Liver (tissue), 3 donors: ENCODE measurements around the gene VPS26A.

ENCODE experiments used
- EGR1 ChIP-seq, 2 donors: IDR thresholded peaks; 2 replicates each; pipeline ENCODE4 v1.6.1; 2016 to 2018; ENCODE audit warnings: antibody characterized with exemption in 2 of 2, low read depth in 2 of 2
- FOXA1 ChIP-seq: IDR thresholded peaks from 2 replicates; pipeline ENCODE4 v1.6.1; 2016; ENCODE audit warnings: antibody characterized with exemption
- GABPA ChIP-seq, 2 donors: IDR thresholded peaks in 1 of 2; conservative IDR thresholded peaks in 1 of 2; 2 replicates each; pipeline ENCODE4 v1.6.1; 2016; ENCODE audit warnings: antibody characterized with exemption in 2 of 2, mild to moderate bottlenecking in 1 of 2, moderate library complexity in 1 of 2
- HNF4G ChIP-seq: IDR thresholded peaks from 2 replicates; pipeline ENCODE4 v1.6.1; 2016; ENCODE audit warnings: antibody characterized with exemption
- RAD21 ChIP-seq, 2 donors: IDR thresholded peaks; 2 replicates each; pipeline ENCODE4 v1.6.1; 2016; ENCODE audit warnings: antibody characterized with exemption in 2 of 2, mild to moderate bottlenecking in 2 of 2
- RXRA ChIP-seq, 2 donors: IDR thresholded peaks; 2 replicates each; pipeline ENCODE4 v1.6.1; 2017 to 2018; ENCODE audit warnings: antibody characterized with exemption in 2 of 2, mild to moderate bottlenecking in 1 of 2
- SP1 ChIP-seq: IDR thresholded peaks from 2 replicates; pipeline ENCODE4 v1.6.1; 2018; ENCODE audit warnings: antibody characterized with exemption, mild to moderate bottlenecking
- TAF1 ChIP-seq: conservative IDR thresholded peaks from 2 replicates; pipeline ENCODE4 v1.6.1; 2016; ENCODE audit warnings: antibody characterized with exemption, mild to moderate bottlenecking
- YY1 ChIP-seq: IDR thresholded peaks from 2 replicates; pipeline ENCODE4 v1.6.1; 2016; ENCODE audit warnings: antibody characterized with exemption, mild to moderate bottlenecking
- TF ChIP-seq, protein P1 (sequence below): fragments of 150-350 bp; IDR thresholded peaks from 2 replicates; pipeline ENCODE4 v1.5.1; 2017; ENCODE audit warnings: improper control_type of control experiment, low read depth, low read length; ENCODE audit not compliant: missing input control
- TF ChIP-seq, protein P2 (sequence below): IDR thresholded peaks from 2 replicates; pipeline ENCODE4 v1.6.1; 2016; ENCODE audit warnings: antibody characterized with exemption, mild to moderate bottlenecking
- TF ChIP-seq, protein P3 (sequence below): IDR thresholded peaks from 2 replicates; pipeline ENCODE4 v1.6.1; 2016; ENCODE audit warnings: antibody characterized with exemption
- TF ChIP-seq, protein P4 (sequence below): IDR thresholded peaks from 2 replicates; pipeline ENCODE4 v1.6.1; 2016; ENCODE audit warnings: antibody characterized with exemption
- donor health status: healthy.
- donor health status: healthy.

DNA sequence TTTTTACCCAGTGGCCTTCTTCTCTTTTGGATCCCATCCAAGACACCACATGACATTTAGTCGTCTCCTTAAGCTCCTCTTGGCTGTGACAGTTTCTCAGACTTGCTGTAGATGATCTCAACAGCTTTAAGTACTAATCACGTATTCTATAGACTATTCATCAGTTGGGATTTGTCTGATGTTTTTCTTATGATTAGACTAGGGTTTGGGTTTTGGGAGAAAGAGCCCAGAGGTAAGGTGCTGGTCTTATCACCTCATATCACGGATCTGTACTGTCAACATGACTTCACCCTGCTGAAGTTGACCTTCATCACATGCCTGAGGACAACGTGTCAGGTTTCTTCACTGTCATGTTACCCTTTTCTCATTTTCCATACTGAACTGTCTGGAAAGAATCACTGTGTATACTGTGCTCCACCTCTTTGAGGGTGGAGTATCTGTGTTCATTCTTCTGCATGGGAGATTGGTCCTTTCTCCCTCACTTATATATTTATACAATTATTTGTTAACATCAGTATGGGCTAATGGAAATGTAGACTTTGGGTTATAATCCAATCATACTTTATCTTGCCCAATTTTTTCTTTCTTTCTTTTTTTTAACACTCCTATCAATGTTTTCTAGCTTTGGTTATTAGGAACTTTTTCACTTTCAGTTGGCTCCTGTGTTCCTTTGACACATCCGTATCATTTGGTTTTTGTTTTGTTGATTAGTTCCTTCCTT, 89.8 kb downstream of the VPS26A start:
- TF ChIP-seq, protein P1, sequence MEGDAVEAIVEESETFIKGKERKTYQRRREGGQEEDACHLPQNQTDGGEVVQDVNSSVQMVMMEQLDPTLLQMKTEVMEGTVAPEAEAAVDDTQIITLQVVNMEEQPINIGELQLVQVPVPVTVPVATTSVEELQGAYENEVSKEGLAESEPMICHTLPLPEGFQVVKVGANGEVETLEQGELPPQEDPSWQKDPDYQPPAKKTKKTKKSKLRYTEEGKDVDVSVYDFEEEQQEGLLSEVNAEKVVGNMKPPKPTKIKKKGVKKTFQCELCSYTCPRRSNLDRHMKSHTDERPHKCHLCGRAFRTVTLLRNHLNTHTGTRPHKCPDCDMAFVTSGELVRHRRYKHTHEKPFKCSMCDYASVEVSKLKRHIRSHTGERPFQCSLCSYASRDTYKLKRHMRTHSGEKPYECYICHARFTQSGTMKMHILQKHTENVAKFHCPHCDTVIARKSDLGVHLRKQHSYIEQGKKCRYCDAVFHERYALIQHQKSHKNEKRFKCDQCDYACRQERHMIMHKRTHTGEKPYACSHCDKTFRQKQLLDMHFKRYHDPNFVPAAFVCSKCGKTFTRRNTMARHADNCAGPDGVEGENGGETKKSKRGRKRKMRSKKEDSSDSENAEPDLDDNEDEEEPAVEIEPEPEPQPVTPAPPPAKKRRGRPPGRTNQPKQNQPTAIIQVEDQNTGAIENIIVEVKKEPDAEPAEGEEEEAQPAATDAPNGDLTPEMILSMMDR: no peak
- TF ChIP-seq, protein P2, sequence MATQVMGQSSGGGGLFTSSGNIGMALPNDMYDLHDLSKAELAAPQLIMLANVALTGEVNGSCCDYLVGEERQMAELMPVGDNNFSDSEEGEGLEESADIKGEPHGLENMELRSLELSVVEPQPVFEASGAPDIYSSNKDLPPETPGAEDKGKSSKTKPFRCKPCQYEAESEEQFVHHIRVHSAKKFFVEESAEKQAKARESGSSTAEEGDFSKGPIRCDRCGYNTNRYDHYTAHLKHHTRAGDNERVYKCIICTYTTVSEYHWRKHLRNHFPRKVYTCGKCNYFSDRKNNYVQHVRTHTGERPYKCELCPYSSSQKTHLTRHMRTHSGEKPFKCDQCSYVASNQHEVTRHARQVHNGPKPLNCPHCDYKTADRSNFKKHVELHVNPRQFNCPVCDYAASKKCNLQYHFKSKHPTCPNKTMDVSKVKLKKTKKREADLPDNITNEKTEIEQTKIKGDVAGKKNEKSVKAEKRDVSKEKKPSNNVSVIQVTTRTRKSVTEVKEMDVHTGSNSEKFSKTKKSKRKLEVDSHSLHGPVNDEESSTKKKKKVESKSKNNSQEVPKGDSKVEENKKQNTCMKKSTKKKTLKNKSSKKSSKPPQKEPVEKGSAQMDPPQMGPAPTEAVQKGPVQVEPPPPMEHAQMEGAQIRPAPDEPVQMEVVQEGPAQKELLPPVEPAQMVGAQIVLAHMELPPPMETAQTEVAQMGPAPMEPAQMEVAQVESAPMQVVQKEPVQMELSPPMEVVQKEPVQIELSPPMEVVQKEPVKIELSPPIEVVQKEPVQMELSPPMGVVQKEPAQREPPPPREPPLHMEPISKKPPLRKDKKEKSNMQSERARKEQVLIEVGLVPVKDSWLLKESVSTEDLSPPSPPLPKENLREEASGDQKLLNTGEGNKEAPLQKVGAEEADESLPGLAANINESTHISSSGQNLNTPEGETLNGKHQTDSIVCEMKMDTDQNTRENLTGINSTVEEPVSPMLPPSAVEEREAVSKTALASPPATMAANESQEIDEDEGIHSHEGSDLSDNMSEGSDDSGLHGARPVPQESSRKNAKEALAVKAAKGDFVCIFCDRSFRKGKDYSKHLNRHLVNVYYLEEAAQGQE: no peak
- TF ChIP-seq RAD21 (IDR thresholded peaks at IDR 0.05): no peak
- TF ChIP-seq YY1: no peak
- TF ChIP-seq GABPA (IDR thresholded peaks at IDR 0.05 in 1 of 2, conservative IDR thresholded peaks at IDR 0.05 in 1 of 2): no peak
- TF ChIP-seq, protein P3, sequence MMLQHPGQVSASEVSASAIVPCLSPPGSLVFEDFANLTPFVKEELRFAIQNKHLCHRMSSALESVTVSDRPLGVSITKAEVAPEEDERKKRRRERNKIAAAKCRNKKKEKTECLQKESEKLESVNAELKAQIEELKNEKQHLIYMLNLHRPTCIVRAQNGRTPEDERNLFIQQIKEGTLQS: no peak
- TF ChIP-seq SP1: no peak
- no peak for TF ChIP-seq TAF1
- TF ChIP-seq FOXA1: no peak
- no peak for TF ChIP-seq EGR1 (IDR thresholded peaks at IDR 0.05; ENCODE audit: low read depth in 2 of 2)
- TF ChIP-seq, protein P4, sequence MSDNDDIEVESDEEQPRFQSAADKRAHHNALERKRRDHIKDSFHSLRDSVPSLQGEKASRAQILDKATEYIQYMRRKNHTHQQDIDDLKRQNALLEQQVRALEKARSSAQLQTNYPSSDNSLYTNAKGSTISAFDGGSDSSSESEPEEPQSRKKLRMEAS: no peak
- TF ChIP-seq RXRA (IDR thresholded peaks at IDR 0.05): no peak
- no peak for TF ChIP-seq HNF4G
